HG03097 (cell line): ENCODE data around the gene NR2F2.

Experiments
- ATAC-seq: cut with Tn5 transposase; IDR thresholded peaks from one replicate; pipeline ENCODE4 v1.9.1; 2021; ENCODE audit not compliant: unreplicated experiment, low FRiP score

NR2F2 gene

GRCh38 chr15:96341513-96342405 is 11.3 kb downstream of the NR2F2 start:
- ATAC-seq, result no peak

- no peak for ATAC-seq
Measured at GRCh38 chr15:96342406-96343112, 12.1 kb downstream of the NR2F2 start.

GRCh38 chr15:96343113-96344059 is 12.9 kb downstream of the NR2F2 start:
- no peak for ATAC-seq

- no peak for ATAC-seq
Measured at GRCh38 chr15:96344060-96344705, 13.7 kb downstream of the NR2F2 start.

GRCh38 chr15:96344706-96345559 is 14.4 kb downstream of the NR2F2 start:
- ATAC-seq, result no peak

GRCh38 chr15:96345560-96346399 is 15.3 kb downstream of the NR2F2 start:
- no peak for ATAC-seq

- ATAC-seq, result no peak
Measured at GRCh38 chr15:96346409-96346970, 16.0 kb downstream of the NR2F2 start.

GRCh38 chr15:96347181-96348111 is 16.9 kb downstream of the NR2F2 start:
- ATAC-seq, result no peak

GRCh38 chr15:96348112-96349027 is 17.9 kb downstream of the NR2F2 start:
- ATAC-seq, result no peak

- ATAC-seq, result no peak
Measured at GRCh38 chr15:96349034-96349856, 18.7 kb downstream of the NR2F2 start.

- ATAC-seq, result no peak
Measured at GRCh38 chr15:96349857-96350720, 19.6 kb downstream of the NR2F2 start.

GRCh38 chr15:96350934-96351724 is 20.6 kb downstream of the NR2F2 start:
- ATAC-seq, result no peak

- ATAC-seq, result no peak
Measured at GRCh38 chr15:96351761-96352603, 21.5 kb downstream of the NR2F2 start.
